NCI-H510A treated with DMSO at 0.1 percent for 48 hours (cell line): ENCODE data around the gene BBOX1.
A peak's percentile ranks its signal among the peaks of the same experiment; 100 is the strongest.
"Not testable (repeated sequence)": the region's sequence is repeated elsewhere in the genome, so short reads cannot be mapped to it uniquely, and the experiment has no call there.

Experiments used
- DNase-seq: peaks from one replicate; lab custom pipeline; 2025; lab: John Stamatoyannopoulos, UW

BBOX1 gene

DNA sequence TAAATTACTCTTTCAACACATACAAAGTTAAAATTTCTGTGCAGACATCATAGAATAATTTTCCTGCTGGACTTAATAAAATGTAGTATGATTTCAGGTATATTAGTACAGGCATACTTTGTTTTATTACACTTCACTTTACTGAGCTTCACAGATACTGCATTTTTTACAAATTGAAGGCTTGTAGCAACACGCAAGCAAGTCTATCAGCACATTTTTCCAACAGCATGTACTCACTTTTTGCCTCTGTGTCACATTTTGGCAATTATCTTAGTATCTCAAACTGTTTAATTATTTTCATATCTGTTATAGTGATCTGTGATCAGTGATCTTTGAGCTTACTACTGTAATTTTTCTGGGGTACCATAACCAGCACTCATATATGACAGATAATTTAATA is 44.5 kb downstream of the BBOX1 start:
- no peak for DNase-seq

DNA sequence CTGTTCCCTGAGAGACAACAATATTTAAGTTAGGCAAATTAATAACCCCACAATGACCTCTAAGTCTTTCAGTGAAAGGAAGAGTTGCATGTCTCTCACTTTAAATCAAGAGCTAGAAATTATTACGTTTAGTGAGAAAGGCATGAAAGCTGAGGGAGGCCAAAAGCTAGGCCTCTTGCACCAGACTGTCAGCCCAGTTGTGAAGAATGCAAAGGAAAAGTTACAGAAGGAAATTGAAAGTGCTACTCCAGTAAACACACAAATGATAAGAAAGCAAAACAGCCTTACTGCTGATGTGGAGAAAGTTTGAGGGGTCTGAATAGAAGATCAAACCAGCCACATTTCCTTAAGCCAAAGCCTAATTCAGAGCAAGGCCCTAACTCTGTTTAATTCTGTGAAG is 45.0 kb downstream of the BBOX1 start:
- no peak for DNase-seq

GRCh38 chr11:27087432-27087831 is 46.8 kb downstream of the BBOX1 start:
- no peak for DNase-seq

DNA sequence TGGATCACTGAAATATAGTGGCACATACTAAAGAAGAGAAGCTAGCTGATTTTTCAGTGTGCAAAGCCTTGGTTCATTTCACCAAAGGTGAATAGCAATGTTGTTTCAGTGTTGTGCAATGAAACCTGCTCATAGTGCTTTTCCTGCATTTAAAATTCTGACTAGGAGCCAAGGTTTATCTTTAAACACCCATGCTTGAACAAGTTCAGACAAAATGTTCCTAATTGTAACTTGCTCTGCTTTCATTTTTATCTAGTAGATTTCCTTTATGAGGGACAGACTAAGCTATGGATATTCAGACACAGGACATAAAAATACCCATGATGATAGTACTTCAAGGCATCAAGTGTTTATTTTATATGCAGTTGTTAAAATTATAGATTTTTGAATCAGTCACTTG is 47.7 kb downstream of the BBOX1 start:
- DNase-seq = no peak

- DNase-seq = no peak
Observed at GRCh38 chr11:27089746-27090145, 49.1 kb downstream of the BBOX1 start.

- not testable (repeated sequence) for DNase-seq
Observed at GRCh38 chr11:27090357-27090948, 49.8 kb downstream of the BBOX1 start.

GRCh38 chr11:27094120-27094519 is 53.5 kb downstream of the BBOX1 start:
- no peak for DNase-seq

GRCh38 chr11:27095059-27095458 is 54.4 kb downstream of the BBOX1 start:
- DNase-seq = no peak

DNA sequence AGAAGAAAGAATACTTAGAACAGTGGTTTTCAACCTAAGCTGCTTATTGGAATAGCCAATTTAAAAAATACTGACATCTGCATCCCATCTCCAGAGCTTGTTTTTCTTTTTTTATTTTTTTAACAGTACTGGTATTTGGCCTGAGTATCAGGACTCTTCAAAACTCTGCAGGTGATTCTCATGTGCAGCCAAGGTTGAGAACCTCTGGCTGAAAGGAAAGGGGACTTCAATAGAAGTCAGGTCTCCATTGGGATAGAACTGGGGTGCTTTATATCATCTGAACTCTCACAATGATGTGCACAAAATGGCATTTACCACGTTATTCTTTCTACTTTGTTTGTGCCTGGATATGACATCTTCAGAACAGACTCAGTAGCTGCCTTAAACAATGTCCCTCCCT is 55.3 kb downstream of the BBOX1 start:
- no peak for DNase-seq

DNA sequence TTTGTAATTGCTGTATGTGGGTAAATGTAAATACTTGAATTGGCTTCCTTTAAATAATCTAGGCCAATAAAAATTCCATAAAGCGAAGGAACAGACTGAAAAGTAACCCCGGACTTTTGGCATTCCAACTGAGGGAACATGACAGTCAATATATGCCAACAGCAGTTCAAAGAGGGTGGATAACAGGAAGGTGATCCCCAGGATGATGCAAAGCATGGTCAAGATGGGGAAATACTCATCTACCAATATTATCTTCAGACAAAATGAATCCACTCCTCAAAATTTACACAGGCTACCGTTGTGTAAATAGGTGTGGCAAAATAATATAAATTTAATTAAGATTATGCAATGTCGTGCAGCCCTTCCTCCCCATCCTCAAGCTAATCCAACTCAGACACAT is 56.9 kb downstream of the BBOX1 start:
- no peak for DNase-seq

- DNase-seq = peak; percentile 38
Observed at GRCh38 chr11:27100534-27100933, 59.9 kb downstream of the BBOX1 start.

DNA sequence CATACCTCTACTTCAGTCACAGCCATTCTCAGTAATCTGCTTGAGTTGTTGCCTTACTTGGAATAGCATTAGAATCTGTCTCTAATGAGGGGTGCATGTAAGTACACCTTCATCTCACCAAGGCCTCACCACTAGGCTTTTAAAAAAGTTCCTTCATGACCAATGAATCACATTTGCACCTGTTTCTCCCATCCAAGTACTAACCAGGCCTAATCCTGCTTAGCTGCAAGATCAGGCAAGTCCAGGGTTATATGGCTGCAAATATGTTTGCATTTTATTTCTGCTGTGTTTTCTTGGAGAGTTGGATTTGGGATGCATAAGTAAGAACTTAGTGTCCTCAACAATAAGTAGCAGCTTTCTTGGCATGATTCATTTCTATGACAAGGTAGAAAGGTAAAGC is 66.9 kb downstream of the BBOX1 start:
- no peak for DNase-seq

GRCh38 chr11:27108809-27109208 is 68.2 kb downstream of the BBOX1 start:
- no peak for DNase-seq

GRCh38 chr11:27111896-27112295 is 71.3 kb downstream of the BBOX1 start:
- no peak for DNase-seq

GRCh38 chr11:27112946-27113345 is 72.3 kb downstream of the BBOX1 start:
- DNase-seq = no peak

GRCh38 chr11:27115051-27115650 is 74.5 kb downstream of the BBOX1 start:
- DNase-seq = no peak

DNA sequence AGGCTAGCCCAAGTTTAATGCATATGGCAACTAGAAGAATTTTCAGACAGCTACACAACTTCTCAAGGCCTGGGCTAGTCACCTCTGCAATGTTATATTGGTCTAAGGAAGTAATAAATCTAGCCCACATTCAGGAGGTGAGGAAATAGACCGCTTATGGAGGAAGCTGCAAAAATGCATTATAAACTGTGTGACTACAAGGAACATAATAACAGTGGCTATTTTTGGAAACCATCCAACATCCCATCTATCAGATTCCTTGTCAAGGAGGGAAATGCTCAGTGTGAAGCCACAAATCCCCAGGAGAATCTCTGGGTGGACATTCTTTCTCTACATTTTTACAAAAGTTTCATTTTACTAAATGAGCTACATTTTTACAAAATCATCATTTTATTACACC is 76.1 kb downstream of the BBOX1 start:
- no peak for DNase-seq

GRCh38 chr11:27118371-27118770 is 77.8 kb downstream of the BBOX1 start:
- DNase-seq = no peak

- DNase-seq = no peak
Observed at GRCh38 chr11:27118949-27119348, 78.3 kb downstream of the BBOX1 start.

DNA sequence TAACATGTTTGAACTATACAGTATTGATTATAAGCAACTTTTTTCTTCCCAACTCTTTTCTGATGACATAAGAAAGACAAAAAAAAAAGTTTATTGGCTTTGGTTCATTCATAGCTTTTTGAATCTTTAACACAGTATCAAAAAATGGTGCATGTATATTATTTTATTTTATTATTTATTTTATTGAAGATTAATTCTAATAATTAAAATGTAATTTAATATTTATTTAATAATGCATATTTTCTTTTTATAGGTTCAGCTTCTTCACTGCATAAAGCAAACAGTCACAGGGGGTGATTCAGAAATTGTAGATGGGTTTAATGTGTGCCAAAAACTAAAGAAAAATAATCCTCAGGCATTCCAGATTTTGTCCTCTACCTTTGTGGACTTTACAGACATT is 78.8 kb downstream of the BBOX1 start:
- DNase-seq = no peak

DNA sequence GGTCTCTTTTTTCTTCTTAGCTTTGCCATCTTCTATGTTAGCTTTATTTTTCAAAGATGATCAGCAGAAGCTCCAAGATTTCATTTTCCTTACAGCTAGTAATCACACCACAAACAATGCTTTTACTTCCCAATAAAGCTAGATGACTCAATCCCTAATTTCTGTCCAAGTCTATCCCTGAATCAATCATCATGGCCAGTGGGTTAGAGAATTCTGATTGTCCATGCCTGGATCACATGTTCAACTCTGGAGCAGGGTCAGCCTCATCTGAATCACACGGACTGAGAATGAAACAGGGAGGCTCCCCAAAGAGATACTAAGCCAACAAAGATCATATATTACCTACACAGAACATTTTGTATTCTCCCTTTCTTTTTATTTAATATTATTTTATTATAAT is 79.6 kb downstream of the BBOX1 start:
- no peak for DNase-seq

- no peak for DNase-seq
Observed at GRCh38 chr11:27122001-27122400, 81.4 kb downstream of the BBOX1 start.

- no peak for DNase-seq
Observed at GRCh38 chr11:27124514-27125264, 84.1 kb downstream of the BBOX1 start.

DNA sequence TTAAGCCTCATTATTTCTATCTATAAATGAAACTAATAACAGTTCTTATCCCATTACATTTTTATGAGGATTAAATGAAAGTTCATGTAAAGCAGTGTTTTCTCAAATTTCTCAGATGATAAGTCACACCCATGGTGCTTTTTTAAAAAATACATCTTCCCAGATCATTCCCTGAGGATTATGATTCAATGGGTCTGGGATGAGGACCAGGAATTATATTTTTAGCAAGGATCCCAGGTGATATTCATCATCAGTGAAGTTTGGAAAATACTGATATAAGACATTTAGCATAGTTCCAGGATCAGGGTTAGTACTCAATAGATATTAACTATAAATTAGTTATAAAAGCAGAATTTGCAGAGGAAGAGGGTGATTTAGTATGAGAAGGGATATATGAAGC is 89.1 kb downstream of the BBOX1 start:
- DNase-seq = no peak
